Mesenchymal stem cell (in vitro differentiated cells and primary cell): ENCODE data around the gene NEUROD4.

Experiments used
- DNase-seq: peaks from one replicate; pipeline ENCODE4 v3.0.0-alpha.2; 2013
- H2AFZ ChIP-seq: one replicate; pipeline ENCODE4 v1.6.1; 2013; ENCODE audit warnings: low read depth, mild to moderate bottlenecking, control low read depth, inconsistent platforms, low read length, moderate library complexity
- H2AK5ac ChIP-seq: 2 replicates; pipeline ENCODE4 v1.6.1; 2013; ENCODE audit warnings: low read length, moderate library complexity, mild to moderate bottlenecking, inconsistent platforms; ENCODE audit not compliant: severe bottlenecking
- H2BK120ac ChIP-seq: one replicate; pipeline ENCODE4 v1.6.1; 2013; ENCODE audit warnings: low read depth, mild to moderate bottlenecking, inconsistent platforms, low read length, moderate library complexity
- H2BK12ac ChIP-seq, 2 experiments: one replicate each; pipeline ENCODE4 v1.6.1; 2013; ENCODE audit warnings: inconsistent platforms in 2 of 2, low read length in 2 of 2, mild to moderate bottlenecking in 2 of 2, moderate library complexity in 2 of 2, control low read depth in 1 of 2
- H2BK15ac ChIP-seq: one replicate; pipeline ENCODE4 v1.6.1; 2013; ENCODE audit warnings: mild to moderate bottlenecking, low read depth, inconsistent platforms; ENCODE audit not compliant: poor library complexity, severe bottlenecking
- H2BK5ac ChIP-seq: 2 replicates; pipeline ENCODE4 v1.6.1; 2013; ENCODE audit warnings: low read depth, mild to moderate bottlenecking, low read length, control low read depth, inconsistent platforms; ENCODE audit not compliant: poor library complexity, severe bottlenecking
- H3K14ac ChIP-seq, 2 experiments: one replicate each; pipeline ENCODE4 v1.6.1; 2013; ENCODE audit warnings: inconsistent platforms in 2 of 2, low read length in 2 of 2, control low read depth in 1 of 2, mild to moderate bottlenecking in 1 of 2, moderate library complexity in 1 of 2
- H3K18ac ChIP-seq, 2 experiments: one replicate each; pipeline ENCODE4 v1.6.1; 2013; ENCODE audit warnings: inconsistent platforms in 2 of 2, low read length in 2 of 2, control low read depth in 1 of 2, low read depth in 1 of 2, mild to moderate bottlenecking in 1 of 2
- H3K23ac ChIP-seq, 2 experiments: one replicate each; pipeline ENCODE4 v1.6.1; 2013; ENCODE audit warnings: inconsistent platforms in 2 of 2, low read length in 2 of 2, mild to moderate bottlenecking in 2 of 2, moderate library complexity in 2 of 2, control low read depth in 1 of 2
- H3K27ac ChIP-seq: 2 replicates; pipeline ENCODE4 v1.5.1; 2013; ENCODE audit warnings: mild to moderate bottlenecking, moderate library complexity, low read length, control low read depth, inconsistent platforms; ENCODE audit not compliant: poor library complexity, severe bottlenecking
- H3K27me3 ChIP-seq, 2 experiments: 2 replicates each; pipeline versions ENCODE4 v1.6.1 to v1.7.0; 2013; ENCODE audit warnings: low read length in 2 of 2, mild to moderate bottlenecking in 2 of 2, moderate library complexity in 2 of 2, control low read depth in 1 of 2, inconsistent platforms in 1 of 2; ENCODE audit not compliant: control insufficient read depth in 1 of 2, insufficient read depth in 1 of 2
- H3K36me3 ChIP-seq, 2 experiments: 2 replicates each; pipeline versions ENCODE4 v1.6.1 to v1.7.0; 2013; ENCODE audit warnings: low read length in 2 of 2, control low read depth in 1 of 2, inconsistent platforms in 1 of 2, low read depth in 1 of 2, mild to moderate bottlenecking in 1 of 2; ENCODE audit not compliant: insufficient read depth in 2 of 2, control insufficient read depth in 1 of 2
- H3K4ac ChIP-seq, 2 experiments: one replicate each; pipeline ENCODE4 v1.6.1; 2013; ENCODE audit warnings: inconsistent platforms in 2 of 2, low read length in 2 of 2, mild to moderate bottlenecking in 2 of 2, moderate library complexity in 2 of 2, control low read depth in 1 of 2, low read depth in 1 of 2
- H3K4me1 ChIP-seq: 2 replicates; pipeline ENCODE4 v1.6.1; 2013; ENCODE audit warnings: low read depth, low read length, control low read depth; ENCODE audit not compliant: control insufficient read depth, insufficient read depth
- H3K4me2 ChIP-seq: 2 replicates; pipeline ENCODE4 v1.6.1; 2013; ENCODE audit warnings: low read length, mild to moderate bottlenecking, inconsistent platforms; ENCODE audit not compliant: poor library complexity, severe bottlenecking
- H3K4me3 ChIP-seq, 2 experiments: 2 replicates each; pipeline versions ENCODE4 v1.5.1 to v1.7.0; 2013; ENCODE audit warnings: low read length in 2 of 2, mild to moderate bottlenecking in 2 of 2, control low read depth in 1 of 2, low read depth in 1 of 2; ENCODE audit not compliant: insufficient read depth in 1 of 2
- H3K79me1 ChIP-seq: replicated peaks from 2 replicates; pipeline ENCODE4 v1.6.1; 2013; ENCODE audit warnings: mild to moderate bottlenecking, control low read depth, low read length, inconsistent platforms; ENCODE audit not compliant: poor library complexity, severe bottlenecking
- H3K9ac ChIP-seq: 2 replicates; pipeline ENCODE4 v1.7.0; 2013; ENCODE audit warnings: mild to moderate bottlenecking, low read length, moderate library complexity
- H3K9me3 ChIP-seq: 2 replicates; pipeline ENCODE4 v1.7.0; 2013; ENCODE audit warnings: mild to moderate bottlenecking, low read length; ENCODE audit not compliant: control insufficient read depth
- H4K8ac ChIP-seq: one replicate; pipeline ENCODE4 v1.6.1; 2013; ENCODE audit warnings: inconsistent platforms, mild to moderate bottlenecking, low read length, moderate library complexity
- H4K91ac ChIP-seq: one replicate; pipeline ENCODE4 v1.6.1; 2013; ENCODE audit warnings: mild to moderate bottlenecking, low read length, inconsistent platforms
- WGBS: methylation state at CpG from one replicate; pipeline ENCODE4 v1.1.7; 2013; ENCODE audit warnings: mixed read lengths; 5-methylcytosine and 5-hydroxymethylcytosine counted together

Gene NEUROD4

DNA sequence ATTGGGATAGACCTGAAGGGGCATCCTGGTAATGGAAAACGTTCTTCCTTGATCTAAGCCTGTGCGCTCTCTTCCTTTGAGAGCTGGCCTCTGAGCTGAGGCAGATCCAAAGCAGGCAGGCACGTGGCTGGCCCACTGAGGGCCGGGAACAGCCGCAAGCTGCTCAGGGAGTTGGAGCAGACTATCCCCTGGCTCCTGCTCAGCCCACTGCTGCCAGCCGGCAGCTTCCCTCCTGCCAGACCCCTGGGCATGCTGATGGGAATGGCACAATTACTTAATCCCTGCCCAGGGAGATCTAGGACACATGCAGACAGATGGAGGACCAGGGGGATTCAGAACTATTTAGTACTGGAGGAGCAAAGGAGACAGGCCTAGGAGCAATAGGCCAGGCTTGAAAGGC, 14.4 kb downstream of the NEUROD4 start:
- peaks cover 4 to 20% of the 10 kb centered on the region in 2 experiments for H3K27me3 ChIP-seq
- H2BK5ac ChIP-seq, result no peak overlapping the region
- no peak overlapping the region for H4K91ac ChIP-seq
- H3K36me3 ChIP-seq, result no peaks in the 10 kb centered on the region
- no peaks in the 10 kb centered on the region for H3K9me3 ChIP-seq
- no peak overlapping the region for H3K4ac ChIP-seq
- H3K14ac ChIP-seq, result no peak overlapping the region
- no peak overlapping the region for H3K4me3 ChIP-seq
- no peak overlapping the region for H3K9ac ChIP-seq
- DNase-seq, result no peak
- H3K23ac ChIP-seq, result no peak overlapping the region
- no peak overlapping the region for H3K27ac ChIP-seq
- H2BK15ac ChIP-seq, result no peak overlapping the region
- H4K8ac ChIP-seq, result no peak overlapping the region
- WGBS, result 56% methylated on average over 6 of the region's 6 CpGs
- H3K18ac ChIP-seq, result no peak overlapping the region
- no peaks in the 10 kb centered on the region for H3K4me1 ChIP-seq
- no peak overlapping the region for H2AFZ ChIP-seq
- H2BK120ac ChIP-seq, result no peak overlapping the region
- no peaks in the 10 kb centered on the region for H3K79me1 ChIP-seq
- H2BK12ac ChIP-seq, result no peak overlapping the region
- H3K4me2 ChIP-seq, result no peak overlapping the region
- H2AK5ac ChIP-seq, result no peak overlapping the region

DNA sequence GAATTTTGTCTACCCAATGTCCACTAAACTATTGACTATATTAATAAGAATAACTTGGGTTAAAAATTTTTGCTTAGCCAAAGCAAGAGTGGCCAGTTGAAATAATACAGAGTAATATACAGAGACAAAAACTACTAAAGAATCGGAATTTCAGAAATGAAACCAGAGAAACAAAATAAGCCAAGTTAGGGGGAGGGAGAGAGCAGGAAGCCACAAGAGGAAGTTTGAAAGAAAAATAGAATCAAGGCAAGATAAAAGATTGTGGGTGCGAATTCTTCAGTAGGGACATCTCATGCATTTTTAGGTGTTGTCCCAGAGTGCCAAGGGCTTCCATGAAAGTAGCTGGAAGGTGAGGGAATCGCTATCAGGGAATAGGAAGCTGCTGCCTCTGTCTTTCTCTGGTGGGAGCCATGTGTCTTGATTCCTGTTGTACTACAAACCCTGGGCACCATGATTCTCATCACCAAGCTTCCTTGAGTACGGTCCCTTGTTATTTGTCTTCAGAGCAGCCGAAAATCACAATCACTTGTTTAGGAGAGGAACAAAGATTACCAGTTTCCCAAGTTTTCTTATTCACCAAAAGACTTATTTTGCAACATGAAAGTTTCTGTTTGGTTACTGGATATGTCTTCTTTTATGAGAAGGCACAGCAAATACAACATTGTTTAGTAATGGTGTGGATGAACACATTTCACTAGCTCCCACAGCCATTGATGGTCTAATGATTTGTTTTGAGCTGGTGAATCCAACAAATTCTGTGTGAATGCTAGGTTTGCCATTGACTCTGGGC, 16.7 kb downstream of the NEUROD4 start:
- Histone ChIP-seq H3K18ac (no peak overlapping the region), H3K23ac (no peak overlapping the region), H3K36me3 (no peaks in the 10 kb centered on the region), H3K4ac (no peak overlapping the region), H2BK15ac (no peak overlapping the region), H3K4me3 (no peak overlapping the region), H3K9me3 (no peaks in the 10 kb centered on the region), H3K4me1 (no peaks in the 10 kb centered on the region), H2AFZ (no peak overlapping the region), H4K8ac (no peak overlapping the region), H2BK5ac (no peak overlapping the region), H3K9ac (no peak overlapping the region), H3K4me2 (no peak overlapping the region), H2BK12ac (no peak overlapping the region), H3K27me3 (peaks cover 15 to 33% of the 10 kb centered on the region in 2 experiments), H2BK120ac (no peak overlapping the region), H4K91ac (no peak overlapping the region), H2AK5ac (no peak overlapping the region), H3K79me1 (no peaks in the 10 kb centered on the region), H3K14ac (no peak overlapping the region), H3K27ac (no peak overlapping the region)
- DNase-seq, result no peak
- WGBS, result 83% methylated on average over 3 of the region's 5 CpGs

DNA sequence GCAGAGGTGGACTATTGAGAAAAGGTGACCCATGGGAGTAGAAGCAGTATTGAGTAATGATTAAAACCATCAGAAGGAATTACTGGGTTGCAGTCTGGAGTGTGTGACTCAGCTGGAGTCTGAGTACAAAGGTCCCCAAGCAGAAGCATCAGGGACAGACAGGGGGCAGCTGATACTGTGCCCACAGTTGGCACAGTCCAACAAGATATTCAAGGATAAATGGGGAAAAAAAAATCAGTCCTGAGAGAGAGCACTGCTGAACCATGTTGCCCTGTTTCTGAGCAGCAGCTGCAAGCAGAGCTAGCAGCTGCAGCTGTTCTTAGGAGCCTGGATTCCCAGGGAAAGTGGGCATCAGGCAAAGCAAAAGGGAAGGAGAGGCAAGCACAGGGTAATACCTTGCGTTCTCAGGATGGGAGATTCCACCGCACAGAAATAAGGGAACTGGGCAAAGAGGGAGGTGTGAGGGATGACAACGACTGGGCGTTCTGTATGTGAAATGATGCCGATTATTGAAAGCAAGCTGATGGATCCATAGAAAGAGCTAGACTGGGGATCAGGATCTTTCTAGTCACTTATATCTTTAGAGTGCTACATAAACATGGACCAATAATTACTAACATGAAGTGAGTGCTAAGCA, 17.7 kb downstream of the NEUROD4 start:
- 88% methylated on average over 3 of the region's 5 CpGs for WGBS
- H3K9ac ChIP-seq, result no peak overlapping the region

More for the DNA sequence above, 17.7 kb downstream of the NEUROD4 start:
- no peak overlapping the region for H4K91ac ChIP-seq
- DNase-seq, result no peak
- H2BK15ac ChIP-seq, result no peak overlapping the region
- H3K4me1 ChIP-seq, result no peaks in the 10 kb centered on the region
- no peak overlapping the region for H2AK5ac ChIP-seq
- no peaks in the 10 kb centered on the region for H3K79me1 ChIP-seq
- no peak overlapping the region for H3K23ac ChIP-seq
- H3K4me3 ChIP-seq, result no peak overlapping the region
- H2BK120ac ChIP-seq, result no peak overlapping the region
- no peak overlapping the region for H3K4me2 ChIP-seq
- no peak overlapping the region for H3K27ac ChIP-seq
- H3K9me3 ChIP-seq, result no peaks in the 10 kb centered on the region
- peaks cover 15 to 36% of the 10 kb centered on the region in 2 experiments for H3K27me3 ChIP-seq
- no peak overlapping the region for H2AFZ ChIP-seq
- H2BK12ac ChIP-seq, result no peak overlapping the region
- H3K4ac ChIP-seq, result no peak overlapping the region
- no peak overlapping the region for H3K14ac ChIP-seq
- H3K18ac ChIP-seq, result no peak overlapping the region
- H4K8ac ChIP-seq, result no peak overlapping the region
- no peak overlapping the region for H2BK5ac ChIP-seq
- H3K36me3 ChIP-seq, result no peaks in the 10 kb centered on the region
